ENCODE measurements around the gene BATF2.

BATF2 gene

DNA sequence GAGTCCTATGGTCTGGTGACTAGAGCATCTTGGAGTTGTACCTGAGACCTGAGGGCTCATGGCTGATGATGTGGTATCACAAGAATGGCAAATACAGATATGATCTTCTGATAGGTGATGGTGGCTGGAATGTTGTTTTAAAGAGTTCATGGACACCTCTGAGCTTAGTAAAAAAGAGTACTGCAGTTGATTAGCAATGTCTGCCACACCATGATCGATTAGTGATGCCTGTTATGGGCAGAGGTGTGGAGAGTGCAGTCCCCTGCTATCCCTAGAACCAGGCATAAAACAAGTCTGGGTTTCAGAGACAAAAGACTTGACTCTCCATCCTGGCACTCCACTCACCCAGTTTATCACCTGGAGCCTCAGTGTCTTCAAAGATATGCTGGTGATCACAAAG is 1.4 kb upstream of the BATF2 start:
- no peak overlapping the region for H3K27ac ChIP-seq (replicated peaks)
- no peak overlapping the region for H3K4me3 ChIP-seq (replicated peaks; ENCODE audit: insufficient read depth, low read length)
- TF ChIP-seq SPI1 (IDR thresholded peaks at IDR 0.05; ENCODE audit: borderline replicate concordance, low read depth) = no peak
- TF ChIP-seq GABPA (IDR thresholded peaks at IDR 0.05; ENCODE audit: low read depth) = no peak
- TF ChIP-seq, protein P1, sequence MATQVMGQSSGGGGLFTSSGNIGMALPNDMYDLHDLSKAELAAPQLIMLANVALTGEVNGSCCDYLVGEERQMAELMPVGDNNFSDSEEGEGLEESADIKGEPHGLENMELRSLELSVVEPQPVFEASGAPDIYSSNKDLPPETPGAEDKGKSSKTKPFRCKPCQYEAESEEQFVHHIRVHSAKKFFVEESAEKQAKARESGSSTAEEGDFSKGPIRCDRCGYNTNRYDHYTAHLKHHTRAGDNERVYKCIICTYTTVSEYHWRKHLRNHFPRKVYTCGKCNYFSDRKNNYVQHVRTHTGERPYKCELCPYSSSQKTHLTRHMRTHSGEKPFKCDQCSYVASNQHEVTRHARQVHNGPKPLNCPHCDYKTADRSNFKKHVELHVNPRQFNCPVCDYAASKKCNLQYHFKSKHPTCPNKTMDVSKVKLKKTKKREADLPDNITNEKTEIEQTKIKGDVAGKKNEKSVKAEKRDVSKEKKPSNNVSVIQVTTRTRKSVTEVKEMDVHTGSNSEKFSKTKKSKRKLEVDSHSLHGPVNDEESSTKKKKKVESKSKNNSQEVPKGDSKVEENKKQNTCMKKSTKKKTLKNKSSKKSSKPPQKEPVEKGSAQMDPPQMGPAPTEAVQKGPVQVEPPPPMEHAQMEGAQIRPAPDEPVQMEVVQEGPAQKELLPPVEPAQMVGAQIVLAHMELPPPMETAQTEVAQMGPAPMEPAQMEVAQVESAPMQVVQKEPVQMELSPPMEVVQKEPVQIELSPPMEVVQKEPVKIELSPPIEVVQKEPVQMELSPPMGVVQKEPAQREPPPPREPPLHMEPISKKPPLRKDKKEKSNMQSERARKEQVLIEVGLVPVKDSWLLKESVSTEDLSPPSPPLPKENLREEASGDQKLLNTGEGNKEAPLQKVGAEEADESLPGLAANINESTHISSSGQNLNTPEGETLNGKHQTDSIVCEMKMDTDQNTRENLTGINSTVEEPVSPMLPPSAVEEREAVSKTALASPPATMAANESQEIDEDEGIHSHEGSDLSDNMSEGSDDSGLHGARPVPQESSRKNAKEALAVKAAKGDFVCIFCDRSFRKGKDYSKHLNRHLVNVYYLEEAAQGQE (IDR thresholded peaks at IDR 0.05; ENCODE audit: insufficient replicate concordance, low read depth) = no peak
- TF ChIP-seq POLR2AphosphoS5 (IDR thresholded peaks at IDR 0.05; ENCODE audit: low read depth) = no peak
- TF ChIP-seq, protein P2, sequence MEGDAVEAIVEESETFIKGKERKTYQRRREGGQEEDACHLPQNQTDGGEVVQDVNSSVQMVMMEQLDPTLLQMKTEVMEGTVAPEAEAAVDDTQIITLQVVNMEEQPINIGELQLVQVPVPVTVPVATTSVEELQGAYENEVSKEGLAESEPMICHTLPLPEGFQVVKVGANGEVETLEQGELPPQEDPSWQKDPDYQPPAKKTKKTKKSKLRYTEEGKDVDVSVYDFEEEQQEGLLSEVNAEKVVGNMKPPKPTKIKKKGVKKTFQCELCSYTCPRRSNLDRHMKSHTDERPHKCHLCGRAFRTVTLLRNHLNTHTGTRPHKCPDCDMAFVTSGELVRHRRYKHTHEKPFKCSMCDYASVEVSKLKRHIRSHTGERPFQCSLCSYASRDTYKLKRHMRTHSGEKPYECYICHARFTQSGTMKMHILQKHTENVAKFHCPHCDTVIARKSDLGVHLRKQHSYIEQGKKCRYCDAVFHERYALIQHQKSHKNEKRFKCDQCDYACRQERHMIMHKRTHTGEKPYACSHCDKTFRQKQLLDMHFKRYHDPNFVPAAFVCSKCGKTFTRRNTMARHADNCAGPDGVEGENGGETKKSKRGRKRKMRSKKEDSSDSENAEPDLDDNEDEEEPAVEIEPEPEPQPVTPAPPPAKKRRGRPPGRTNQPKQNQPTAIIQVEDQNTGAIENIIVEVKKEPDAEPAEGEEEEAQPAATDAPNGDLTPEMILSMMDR (IDR thresholded peaks at IDR 0.05; ENCODE audit: insufficient read depth, low read length) = no peak
- DNase-seq (ENCODE audit: low read depth in 1 of 2, low spot score in 1 of 2) = no peak
- no peaks in the 10 kb centered on the region for H3K27me3 ChIP-seq (ENCODE audit: insufficient read depth, poor library complexity, severe bottlenecking)

DNA sequence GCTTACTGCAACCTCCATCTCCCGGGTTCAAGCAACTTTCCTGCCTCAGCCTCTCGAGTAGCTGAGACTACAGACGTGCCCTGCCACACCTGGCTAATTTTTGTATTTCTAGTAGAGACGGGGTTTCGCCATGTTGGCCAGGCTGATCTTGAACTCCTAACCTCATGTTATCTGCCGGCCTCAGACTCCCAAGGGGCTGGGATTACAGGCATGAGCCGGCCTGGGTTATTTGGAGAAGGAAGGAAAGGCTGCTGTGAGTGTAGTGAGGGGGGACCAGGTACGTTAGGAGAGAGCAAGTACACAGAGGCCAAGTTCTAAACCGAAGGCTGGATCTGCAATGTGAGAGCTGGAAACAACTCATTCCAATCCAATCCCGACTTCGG is 453 bp downstream of the BATF2 start:
- Histone ChIP-seq H3K4me3 (replicated peaks; ENCODE audit: insufficient read depth, low read length) (no peak overlapping the region), H3K27me3 (ENCODE audit: insufficient read depth, poor library complexity, severe bottlenecking) (no peaks in the 10 kb centered on the region), H3K27ac (replicated peaks) (no peak overlapping the region)
- no peak for DNase-seq (ENCODE audit: low read depth in 1 of 2, low spot score in 1 of 2)
- TF ChIP-seq SPI1 (IDR thresholded peaks at IDR 0.05; ENCODE audit: borderline replicate concordance, low read depth) (no peak), POLR2AphosphoS5 (IDR thresholded peaks at IDR 0.05; ENCODE audit: low read depth) (no peak), GABPA (IDR thresholded peaks at IDR 0.05; ENCODE audit: low read depth) (no peak)
- TF ChIP-seq, protein P2 (IDR thresholded peaks at IDR 0.05; ENCODE audit: insufficient read depth, low read length) = no peak
- TF ChIP-seq, protein P1 (IDR thresholded peaks at IDR 0.05; ENCODE audit: insufficient replicate concordance, low read depth) = no peak

DNA sequence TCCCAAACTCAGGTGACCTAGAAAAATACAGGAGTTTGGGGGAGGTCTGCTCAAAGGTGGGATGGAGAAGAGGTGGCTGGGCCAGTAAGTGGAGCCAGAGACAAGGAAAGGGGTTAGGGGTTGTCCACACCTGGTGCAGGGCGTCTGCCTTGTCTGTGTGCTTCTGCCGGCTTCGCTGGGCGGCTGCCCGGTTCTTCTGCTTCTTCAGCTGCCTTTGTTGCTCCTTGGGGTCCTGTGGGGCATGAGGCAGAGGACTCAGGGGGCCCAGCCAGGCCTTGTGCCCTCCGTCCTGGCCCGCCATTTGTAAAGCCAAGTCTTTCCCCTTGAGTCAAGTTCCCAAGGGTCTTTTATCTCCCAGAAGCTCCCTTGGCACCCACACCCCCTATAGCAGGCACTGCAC is 2.5 kb downstream of the BATF2 start:
- DNase-seq (ENCODE audit: low read depth in 1 of 2, low spot score in 1 of 2) = no peak
- Histone ChIP-seq H3K27me3 (ENCODE audit: insufficient read depth, poor library complexity, severe bottlenecking) (no peaks in the 10 kb centered on the region), H3K27ac (replicated peaks) (no peak overlapping the region), H3K4me3 (replicated peaks; ENCODE audit: insufficient read depth, low read length) (no peak overlapping the region)
- TF ChIP-seq SPI1 (IDR thresholded peaks at IDR 0.05; ENCODE audit: borderline replicate concordance, low read depth) = no peak
- TF ChIP-seq, protein P1 (IDR thresholded peaks at IDR 0.05; ENCODE audit: insufficient replicate concordance, low read depth) = no peak
- TF ChIP-seq POLR2AphosphoS5 (IDR thresholded peaks at IDR 0.05; ENCODE audit: low read depth) = no peak
- TF ChIP-seq, protein P2 (IDR thresholded peaks at IDR 0.05; ENCODE audit: insufficient read depth, low read length) = no peak
- TF ChIP-seq GABPA (IDR thresholded peaks at IDR 0.05; ENCODE audit: low read depth) = no peak
